ENCODE results near the gene PLD5. TPM values are rescaled to one million over a fixed set of nuclear protein-coding genes. Genes with fewer than 3 reads are reported as not detected.
"Not testable (repeated sequence)": the region's sequence is repeated elsewhere in the genome, so short reads cannot be mapped to it uniquely, and the experiment has no call there.

The PLD5 gene
- total RNA-seq, 1 donor, result not detected

DNA sequence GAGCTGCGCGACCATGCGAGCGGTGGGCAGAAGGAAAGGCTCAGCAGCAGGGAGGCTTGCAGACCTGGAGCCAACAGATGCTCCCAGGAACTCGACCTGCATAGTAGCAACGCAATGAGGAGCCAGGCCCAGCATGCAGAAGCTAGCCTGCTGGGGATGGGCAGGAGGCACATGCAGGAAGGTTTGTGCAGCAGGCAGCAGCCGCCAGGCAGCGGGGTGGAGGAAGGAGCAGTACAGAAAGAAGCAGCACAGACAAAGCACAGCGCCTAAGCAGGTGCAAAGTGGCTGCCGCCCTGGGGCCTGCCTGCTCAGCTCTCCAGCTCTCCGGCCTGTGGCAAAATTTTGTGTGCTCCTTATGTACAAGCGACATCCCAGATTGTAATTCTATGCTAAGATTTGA, 312.1 kb downstream of the PLD5 start:
- TF ChIP-seq, protein P1, sequence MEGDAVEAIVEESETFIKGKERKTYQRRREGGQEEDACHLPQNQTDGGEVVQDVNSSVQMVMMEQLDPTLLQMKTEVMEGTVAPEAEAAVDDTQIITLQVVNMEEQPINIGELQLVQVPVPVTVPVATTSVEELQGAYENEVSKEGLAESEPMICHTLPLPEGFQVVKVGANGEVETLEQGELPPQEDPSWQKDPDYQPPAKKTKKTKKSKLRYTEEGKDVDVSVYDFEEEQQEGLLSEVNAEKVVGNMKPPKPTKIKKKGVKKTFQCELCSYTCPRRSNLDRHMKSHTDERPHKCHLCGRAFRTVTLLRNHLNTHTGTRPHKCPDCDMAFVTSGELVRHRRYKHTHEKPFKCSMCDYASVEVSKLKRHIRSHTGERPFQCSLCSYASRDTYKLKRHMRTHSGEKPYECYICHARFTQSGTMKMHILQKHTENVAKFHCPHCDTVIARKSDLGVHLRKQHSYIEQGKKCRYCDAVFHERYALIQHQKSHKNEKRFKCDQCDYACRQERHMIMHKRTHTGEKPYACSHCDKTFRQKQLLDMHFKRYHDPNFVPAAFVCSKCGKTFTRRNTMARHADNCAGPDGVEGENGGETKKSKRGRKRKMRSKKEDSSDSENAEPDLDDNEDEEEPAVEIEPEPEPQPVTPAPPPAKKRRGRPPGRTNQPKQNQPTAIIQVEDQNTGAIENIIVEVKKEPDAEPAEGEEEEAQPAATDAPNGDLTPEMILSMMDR (IDR thresholded peaks at IDR 0.05; ENCODE audit: extremely low read depth, low read depth, low read length), result no peak
- H2AFZ ChIP-seq (ENCODE audit: low read length), result no peak overlapping the region
- no peaks in the 10 kb centered on the region for H3K9me3 ChIP-seq (ENCODE audit: low read depth, low read length)
- no peaks in the 10 kb centered on the region for H3K79me2 ChIP-seq (ENCODE audit: insufficient read depth, low read length)
- no peak overlapping the region for H3K27ac ChIP-seq (ENCODE audit: low read depth, low read length)
- H3K4me3 ChIP-seq (ENCODE audit: insufficient read depth, low read length), result no peak overlapping the region
- no peaks in the 10 kb centered on the region for H3K27me3 ChIP-seq (ENCODE audit: insufficient read depth, low read length)
- H3K36me3 ChIP-seq (ENCODE audit: insufficient read depth, low read length), result no peaks in the 10 kb centered on the region
- no peaks in the 10 kb centered on the region for H3K4me1 ChIP-seq (ENCODE audit: insufficient read depth, low read length)
- no peak overlapping the region for H3K4me2 ChIP-seq (ENCODE audit: insufficient read depth, low read length)
- no peak for DNase-seq (ENCODE audit: insufficient read length, low spot score, missing footprints)
- no peaks in the 10 kb centered on the region for H4K20me1 ChIP-seq (ENCODE audit: insufficient read depth, low read length)

DNA sequence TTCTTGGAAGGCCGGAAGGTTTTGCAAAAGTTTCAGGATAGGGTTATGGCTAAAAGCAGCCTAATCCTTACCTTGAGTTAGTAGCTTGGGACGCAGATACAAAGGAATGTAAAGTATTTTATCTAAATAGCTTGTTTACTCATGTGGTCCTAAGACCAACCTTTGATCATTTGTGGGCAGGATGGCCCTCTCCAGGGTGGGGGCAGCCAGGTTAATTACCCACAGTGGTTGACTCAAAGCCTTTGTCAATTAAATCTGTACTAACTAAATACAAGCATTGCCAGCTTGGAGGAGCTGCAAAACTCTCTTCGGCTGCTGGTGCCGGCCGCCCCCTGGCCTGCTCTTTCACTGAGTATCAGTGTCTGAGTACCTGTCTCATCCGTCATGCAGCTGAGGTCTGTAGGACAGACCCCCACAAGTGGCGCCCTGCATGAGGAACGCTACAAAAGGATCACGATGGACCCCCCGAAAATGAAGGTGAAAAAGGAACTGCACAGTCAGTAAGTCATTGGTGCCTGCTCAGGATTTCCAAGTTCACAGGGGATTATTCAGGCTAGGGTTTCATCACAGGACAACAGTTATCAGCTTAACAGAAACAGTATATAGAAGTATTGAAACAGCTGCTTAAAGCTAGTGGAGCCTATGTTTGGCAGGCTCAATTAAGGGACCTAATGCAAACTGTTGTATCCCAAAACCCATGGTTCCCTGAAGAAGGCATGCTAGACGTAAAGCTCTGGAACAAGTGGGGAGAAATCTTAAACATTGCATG, 313.1 kb downstream of the PLD5 start:
- TF ChIP-seq, protein P1 (IDR thresholded peaks at IDR 0.05; ENCODE audit: extremely low read depth, low read depth, low read length), result no peak
- Histone ChIP-seq H3K4me1 (ENCODE audit: insufficient read depth, low read length) (no peaks in the 10 kb centered on the region), H3K27me3 (ENCODE audit: insufficient read depth, low read length) (no peaks in the 10 kb centered on the region), H2AFZ (ENCODE audit: low read length) (no peak overlapping the region), H3K4me3 (ENCODE audit: insufficient read depth, low read length) (no peak overlapping the region), H3K4me2 (ENCODE audit: insufficient read depth, low read length) (no peak overlapping the region), H3K27ac (ENCODE audit: low read depth, low read length) (no peak overlapping the region), H4K20me1 (ENCODE audit: insufficient read depth, low read length) (no peaks in the 10 kb centered on the region), H3K79me2 (ENCODE audit: insufficient read depth, low read length) (no peaks in the 10 kb centered on the region), H3K9me3 (ENCODE audit: low read depth, low read length) (no peaks in the 10 kb centered on the region), H3K36me3 (ENCODE audit: insufficient read depth, low read length) (no peaks in the 10 kb centered on the region)
- no peak for DNase-seq (ENCODE audit: insufficient read length, low spot score, missing footprints)

DNA sequence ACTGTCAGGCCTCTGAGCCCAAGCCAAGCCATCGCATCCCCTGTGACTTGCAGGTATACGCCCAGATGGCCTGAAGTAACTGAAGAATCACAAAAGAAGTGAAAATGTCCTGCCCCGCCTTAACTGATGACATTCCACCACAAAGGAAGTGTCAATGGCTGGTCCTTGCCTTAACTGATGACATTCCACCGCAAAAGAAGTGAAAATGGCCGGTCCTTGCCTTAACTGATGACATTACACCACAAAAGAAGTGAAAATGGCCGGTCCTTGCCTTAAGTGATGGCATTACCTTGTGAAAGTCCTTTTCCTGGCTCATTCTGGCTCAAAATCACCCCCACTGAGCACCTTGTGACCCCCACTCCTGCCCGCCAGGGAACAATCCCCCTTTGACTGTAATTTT, 314.2 kb downstream of the PLD5 start:
- not testable (repeated sequence) for DNase-seq (ENCODE audit: insufficient read length, low spot score, missing footprints); H4K20me1 ChIP-seq (ENCODE audit: insufficient read depth, low read length); H3K36me3 ChIP-seq (ENCODE audit: insufficient read depth, low read length); H2AFZ ChIP-seq (ENCODE audit: low read length); H3K79me2 ChIP-seq (ENCODE audit: insufficient read depth, low read length); H3K4me2 ChIP-seq (ENCODE audit: insufficient read depth, low read length); H3K27ac ChIP-seq (ENCODE audit: low read depth, low read length); H3K9me3 ChIP-seq (ENCODE audit: low read depth, low read length); H3K4me3 ChIP-seq (ENCODE audit: insufficient read depth, low read length); H3K4me1 ChIP-seq (ENCODE audit: insufficient read depth, low read length); H3K27me3 ChIP-seq (ENCODE audit: insufficient read depth, low read length)

DNA sequence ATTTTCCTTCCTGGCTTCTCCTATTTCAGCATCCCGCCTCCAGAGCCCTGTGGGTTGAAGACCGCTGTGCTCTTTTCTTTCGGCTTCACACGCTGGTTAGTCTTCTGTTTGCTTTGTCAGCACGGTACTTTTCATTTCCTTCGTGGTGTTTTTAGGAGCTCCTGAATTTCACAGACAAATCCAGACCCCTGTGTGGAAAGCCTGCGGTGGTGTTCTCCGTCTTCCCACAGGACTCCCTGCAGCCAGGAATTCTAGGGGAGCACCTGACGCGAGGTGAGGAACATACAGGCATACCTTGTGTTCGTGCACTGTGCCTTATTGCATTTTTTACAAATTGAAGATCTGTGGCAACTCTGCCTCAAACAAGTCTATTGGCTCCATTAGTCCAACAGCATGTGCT, 315.4 kb downstream of the PLD5 start:
- DNase-seq (ENCODE audit: insufficient read length, low spot score, missing footprints), result no peak
- no peak overlapping the region for H2AFZ ChIP-seq (ENCODE audit: low read length)
- no peak overlapping the region for H3K4me3 ChIP-seq (ENCODE audit: insufficient read depth, low read length)
- no peak overlapping the region for H3K27ac ChIP-seq (ENCODE audit: low read depth, low read length)
- no peaks in the 10 kb centered on the region for H4K20me1 ChIP-seq (ENCODE audit: insufficient read depth, low read length)
- H3K79me2 ChIP-seq (ENCODE audit: insufficient read depth, low read length), result no peaks in the 10 kb centered on the region
- no peak overlapping the region for H3K4me2 ChIP-seq (ENCODE audit: insufficient read depth, low read length)
- no peaks in the 10 kb centered on the region for H3K4me1 ChIP-seq (ENCODE audit: insufficient read depth, low read length)
- no peaks in the 10 kb centered on the region for H3K27me3 ChIP-seq (ENCODE audit: insufficient read depth, low read length)
- no peaks in the 10 kb centered on the region for H3K9me3 ChIP-seq (ENCODE audit: low read depth, low read length)
- no peaks in the 10 kb centered on the region for H3K36me3 ChIP-seq (ENCODE audit: insufficient read depth, low read length)
- TF ChIP-seq, protein P1 (IDR thresholded peaks at IDR 0.05; ENCODE audit: extremely low read depth, low read depth, low read length), result no peak

Data from osteoblast (primary cell).